GM18499 (cell line): Measurements from ENCODE around the gene AKAP14.
"Not testable (repeated sequence)": the region's sequence is repeated elsewhere in the genome, so short reads cannot be mapped to it uniquely, and the experiment has no call there.

ENCODE experiments used
- ATAC-seq: cut with Tn5 transposase; IDR thresholded peaks from one replicate; pipeline ENCODE4 v1.9.1; 2021; ENCODE audit warnings: moderate number of reproducible peaks; ENCODE audit not compliant: insufficient read depth, unreplicated experiment

AKAP14 gene

GRCh38 chrX:119895843-119896326 lies at the start of gene AKAP14:
Gene AKAP14 (plus strand): TSS chrX:119895893. CDS start chrX:119903224, 7,331 bp downstream.
- ATAC-seq, result no peak

GRCh38 chrX:119852382-119853353 lies 43.0 kb upstream of the AKAP14 start, which contains the start of gene UPF3B:
Gene UPF3B (minus strand): TSS chrX:119852963. CDS start chrX:119852928, 35 bp downstream.
- peak; percentile 95 for ATAC-seq

GRCh38 chrX:119853444-119853843 lies 42.2 kb upstream of the AKAP14 start:
- ATAC-seq, result no peak

- ATAC-seq, result no peak
Measured at GRCh38 chrX:119870626-119871131, 25.0 kb upstream of the AKAP14 start.

GRCh38 chrX:119871245-119871598 lies 24.5 kb upstream of the AKAP14 start:
- ATAC-seq, result peak; percentile 11

- ATAC-seq, result peak; percentile 75
Measured at GRCh38 chrX:119871599-119872395, 23.9 kb upstream of the AKAP14 start, which contains the start of the genes NDUFA1 and RNF113A. Gene NDUFA1 (plus strand): TSS chrX:119871832. CDS start chrX:119871912, 80 bp downstream. Gene RNF113A (minus strand): TSS chrX:119871733. CDS start chrX:119871613, 120 bp downstream.

GRCh38 chrX:119878740-119879139 lies 17.0 kb upstream of the AKAP14 start:
- ATAC-seq, result no peak

- ATAC-seq, result no peak
Measured at GRCh38 chrX:119880076-119880475, 15.6 kb upstream of the AKAP14 start.

- ATAC-seq, result no peak
Measured at GRCh38 chrX:119880552-119881437, 14.9 kb upstream of the AKAP14 start.

GRCh38 chrX:119885554-119886428 lies 9.9 kb upstream of the AKAP14 start:
- ATAC-seq, result no peak

- no peak for ATAC-seq
Measured at GRCh38 chrX:119887721-119888425, 7.8 kb upstream of the AKAP14 start.

- ATAC-seq, result not testable (repeated sequence)
Measured at GRCh38 chrX:119890626-119891025, 5.1 kb upstream of the AKAP14 start.

- ATAC-seq, result not testable (repeated sequence)
Measured at GRCh38 chrX:119891961-119892692, 3.6 kb upstream of the AKAP14 start.

- no peak for ATAC-seq
Measured at GRCh38 chrX:119899125-119899524, 3.4 kb downstream of the AKAP14 start.

- ATAC-seq, result no peak
Measured at GRCh38 chrX:119900976-119901375, 5.3 kb downstream of the AKAP14 start.

GRCh38 chrX:119916310-119916709 lies 20.6 kb downstream of the AKAP14 start:
- ATAC-seq, result no peak

GRCh38 chrX:119917877-119918276 lies 22.2 kb downstream of the AKAP14 start:
- no peak for ATAC-seq
